Measurements from ENCODE around the gene TRAF2. TPM values are rescaled to one million over a fixed set of nuclear protein-coding genes. Genes with fewer than 3 reads are reported as not detected.

TRAF2 gene
- total and polyA plus RNA-seq, 9 of the 15 experiments (the other 6 are each of a cell fraction or from before 2014, with no cell fraction given): 0.24 to 45.2 (median 18.0) TPM

GRCh38 chr9:136949817-136950655 is 63.7 kb downstream of the TRAF2 start (continued):
- TF ChIP-seq ESRRB (CRISPR knock-in tag; IDR thresholded peaks at IDR 0.05; ENCODE audit: borderline replicate concordance) (no peak), SNRNP70 (optimal IDR thresholded peaks at IDR 0.05; ENCODE audit: low read depth, low read length) (no peak), L3MBTL2 (IDR thresholded peaks at IDR 0.05) (peak; percentile 79), USF1 (CRISPR knock-in tag; IDR thresholded peaks at IDR 0.05) (peak; percentile 100), ZBTB9 (CRISPR knock-in tag; IDR thresholded peaks at IDR 0.05) (peak; percentile 74; the same call in 1 of the 2 replicates), CHD4 (IDR thresholded peaks at IDR 0.05; ENCODE audit: insufficient read depth, insufficient replicate concordance, low read depth, low read length, poor library complexity, severe bottlenecking) (no peak), DIDO1 (tag; IDR thresholded peaks at IDR 0.05; ENCODE audit: low read depth) (no peak), ZNF354B (CRISPR knock-in tag; IDR thresholded peaks at IDR 0.05) (no peak), ZNF140 (CRISPR knock-in tag; IDR thresholded peaks at IDR 0.05) (no peak), RFX7 (CRISPR knock-in tag; IDR thresholded peaks at IDR 0.05) (no peak), CTCF (IDR thresholded peaks at IDR 0.05 in 2 of 3, conservative IDR thresholded peaks at IDR 0.05 in 1 of 3; ENCODE audit: insufficient read depth in 2 of 3, low read depth in 1 of 3, low read length in 3 of 3) (peak in 2 of 3 experiments; percentile 29 to 35; a peak in 4 of 6 replicates), VEZF1 (CRISPR knock-in tag; IDR thresholded peaks at IDR 0.05) (peak; percentile 91), ARID3A (IDR thresholded peaks at IDR 0.05; ENCODE audit: borderline replicate concordance, low read depth, low read length) (no peak), SPI1 (IDR thresholded peaks at IDR 0.05; ENCODE audit: borderline replicate concordance, low read depth, low read length) (no peak), ZSCAN29 (IDR thresholded peaks at IDR 0.05) (no peak), HSF4 (CRISPR knock-in tag; IDR thresholded peaks at IDR 0.05; ENCODE audit: borderline replicate concordance) (no peak), KDM1A (IDR thresholded peaks at IDR 0.05) (no peak), ZNF79 (CRISPR knock-in tag; IDR thresholded peaks at IDR 0.05; ENCODE audit: low read depth) (no peak), MAZ (CRISPR knock-in tag; conservative IDR thresholded peaks at IDR 0.05 in 1 of 2, IDR thresholded peaks at IDR 0.05 in 1 of 2) (peak; percentile 83 to 92), SMC3 (conservative IDR thresholded peaks at IDR 0.05; ENCODE audit: insufficient read depth, low read depth, low read length) (no peak)
